ENCODE data around the gene SGCD.

The SGCD gene

GRCh38 chr5:156704139-156704538 lies 377.2 kb downstream of the SGCD start:
- no peaks in the 10 kb centered on the region for H4K20me1 ChIP-seq (ENCODE audit: insufficient read depth, low read length, poor library complexity, severe bottlenecking)
- peaks cover 9% of the 10 kb centered on the region for H3K4me1 ChIP-seq (ENCODE audit: insufficient read depth, low read length, poor library complexity, severe bottlenecking)
- H3K9me2 ChIP-seq (replicated peaks; ENCODE audit: low read depth, low read length), result no peaks in the 10 kb centered on the region
- H2AFZ ChIP-seq (ENCODE audit: low read length), result no peak overlapping the region
- H3K79me2 ChIP-seq (ENCODE audit: insufficient read depth, low read length), result no peaks in the 10 kb centered on the region
- no peak overlapping the region for H3K9ac ChIP-seq (ENCODE audit: low read depth, low read length, poor library complexity, severe bottlenecking)
- no peaks in the 10 kb centered on the region for H3K27me3 ChIP-seq (ENCODE audit: insufficient read depth, low read length, poor library complexity, severe bottlenecking)
- no peak for TF ChIP-seq EZH2phosphoT487 (IDR thresholded peaks at IDR 0.05; ENCODE audit: borderline replicate concordance)
- no peak for TF ChIP-seq CTCF (conservative IDR thresholded peaks at IDR 0.05; ENCODE audit: low read length)
- H3F3A ChIP-seq (ENCODE audit: low read depth), result no peaks in the 10 kb centered on the region
- H3K4me2 ChIP-seq (ENCODE audit: low read depth, low read length, poor library complexity, severe bottlenecking), result no peak overlapping the region
- H3K4me3 ChIP-seq (ENCODE audit: low read length, poor library complexity, severe bottlenecking), result no peak overlapping the region
- no peaks in the 10 kb centered on the region for H3K9me3 ChIP-seq (ENCODE audit: insufficient read depth, low read depth, low read length)
- no peaks in the 10 kb centered on the region for H3K36me3 ChIP-seq (ENCODE audit: insufficient read depth, low read length)

GRCh38 chr5:156706631-156707030 lies 379.7 kb downstream of the SGCD start:
- H3K79me2 ChIP-seq (ENCODE audit: insufficient read depth, low read length), result no peaks in the 10 kb centered on the region
- H4K20me1 ChIP-seq (ENCODE audit: insufficient read depth, low read length, poor library complexity, severe bottlenecking), result no peaks in the 10 kb centered on the region
- H3K27me3 ChIP-seq (ENCODE audit: insufficient read depth, low read length, poor library complexity, severe bottlenecking), result no peaks in the 10 kb centered on the region
- H3K9me2 ChIP-seq (replicated peaks; ENCODE audit: low read depth, low read length), result no peaks in the 10 kb centered on the region
- H3K9ac ChIP-seq (ENCODE audit: low read depth, low read length, poor library complexity, severe bottlenecking), result no peak overlapping the region
- no peak overlapping the region for H3K4me3 ChIP-seq (ENCODE audit: low read length, poor library complexity, severe bottlenecking)
- no peaks in the 10 kb centered on the region for H3K4me1 ChIP-seq (ENCODE audit: insufficient read depth, low read length, poor library complexity, severe bottlenecking)
- no peak overlapping the region for H3K4me2 ChIP-seq (ENCODE audit: low read depth, low read length, poor library complexity, severe bottlenecking)
- TF ChIP-seq EZH2phosphoT487 (IDR thresholded peaks at IDR 0.05; ENCODE audit: borderline replicate concordance) (no peak), CTCF (conservative IDR thresholded peaks at IDR 0.05; ENCODE audit: low read length) (no peak)
- no peaks in the 10 kb centered on the region for H3K36me3 ChIP-seq (ENCODE audit: insufficient read depth, low read length)
- H3K9me3 ChIP-seq (ENCODE audit: insufficient read depth, low read depth, low read length), result no peaks in the 10 kb centered on the region
- H2AFZ ChIP-seq (ENCODE audit: low read length), result 0 out of 2 replicates have a peak overlapping the region, but pooled peaks have one; percentile 6
- H3F3A ChIP-seq (ENCODE audit: low read depth), result no peaks in the 10 kb centered on the region

GRCh38 chr5:156707750-156708149 lies 380.8 kb downstream of the SGCD start:
- Histone ChIP-seq H3K4me3 (ENCODE audit: low read length, poor library complexity, severe bottlenecking) (no peak overlapping the region), H3K9me3 (ENCODE audit: insufficient read depth, low read depth, low read length) (no peaks in the 10 kb centered on the region), H3K4me2 (ENCODE audit: low read depth, low read length, poor library complexity, severe bottlenecking) (no peak overlapping the region), H3K27me3 (ENCODE audit: insufficient read depth, low read length, poor library complexity, severe bottlenecking) (no peaks in the 10 kb centered on the region), H3K4me1 (ENCODE audit: insufficient read depth, low read length, poor library complexity, severe bottlenecking) (peaks cover 4% of the 10 kb centered on the region), H3F3A (ENCODE audit: low read depth) (no peaks in the 10 kb centered on the region), H4K20me1 (ENCODE audit: insufficient read depth, low read length, poor library complexity, severe bottlenecking) (no peaks in the 10 kb centered on the region), H3K9ac (ENCODE audit: low read depth, low read length, poor library complexity, severe bottlenecking) (no peak overlapping the region), H3K79me2 (ENCODE audit: insufficient read depth, low read length) (no peaks in the 10 kb centered on the region), H2AFZ (ENCODE audit: low read length) (no peak overlapping the region), H3K36me3 (ENCODE audit: insufficient read depth, low read length) (no peaks in the 10 kb centered on the region), H3K9me2 (replicated peaks; ENCODE audit: low read depth, low read length) (no peaks in the 10 kb centered on the region)
- TF ChIP-seq EZH2phosphoT487 (IDR thresholded peaks at IDR 0.05; ENCODE audit: borderline replicate concordance), result no peak
- TF ChIP-seq CTCF (conservative IDR thresholded peaks at IDR 0.05; ENCODE audit: low read length), result no peak

Measured in Loucy (cell line).